ENCODE data around the gene TRAPPC8. TPM values are rescaled to one million over a fixed set of nuclear protein-coding genes. Genes with fewer than 3 reads are reported as not detected.

TRAPPC8 gene
- 10 to 100 TPM; 24.4 to 26.3 TPM for total RNA-seq
- polyA plus RNA-seq (2013, experiment 1 of 2), result 26.2 TPM
- 35.2 TPM for polyA plus RNA-seq (2013, experiment 2 of 2)
- 71.2 to 175 (median 119) reads per million in 172 experiments for total RNA-seq

- peaks cover 20% of the 10 kb centered on the region for H3K36me3 Mint-ChIP-seq (ENCODE audit: low read depth)
- peaks cover 27% of the 10 kb centered on the region for H3K4me1 ChIP-seq (ENCODE audit: insufficient read depth, low read length)
- peaks cover 52% of the 10 kb centered on the region for H3K4me1 Mint-ChIP-seq (ENCODE audit: low read depth)
- H3K27me3 Mint-ChIP-seq, result no peaks in the 10 kb centered on the region
- H3K9me3 Mint-ChIP-seq, result no peaks in the 10 kb centered on the region
- H3K9me3 ChIP-seq (ENCODE audit: control insufficient read depth in 1 of 2, insufficient read depth in 1 of 2, low read length in 2 of 2), result no peaks in the 10 kb centered on the region
- H3K4me3 ChIP-seq (ENCODE audit: low read length), result peak within 1 kb of the TSS; percentile 96
- DNase-seq, result peak; percentile 83 to 98 (median 86)
- H3K27me3 ChIP-seq (ENCODE audit: control insufficient read depth in 1 of 2, insufficient read depth in 2 of 2, low read length in 2 of 2), result no peaks in the 10 kb centered on the region
- ATAC-seq (ENCODE audit: poor library complexity), result peak; percentile 88
- H3K27ac Mint-ChIP-seq, result peak within 1 kb of the TSS; percentile 93
- H3K4me3 Mint-ChIP-seq, result peak within 1 kb of the TSS; percentile 95
- H3K27ac ChIP-seq (ENCODE audit: low read depth in 1 of 2, low read length in 2 of 2), result peak within 1 kb of the TSS; percentile 93 to 97
- intact Hi-C loops (cut with DNase I, micrococcal nuclease), result loop anchor here (1.0 to 5.0 kb wide), 5 partner anchors 18 to 149 kb away; partner anchors contain the start of gene RNF125 (in 2 of the 2)
- CTCF ChIA-PET, result interaction anchor here (0.8 to 2.6 kb wide), 8 partner anchors 13 to 189 kb away, joined by 3 to 14 read pairs (median 4); partner anchors contain the start of genes RNF125 and RNF138
- peak; percentile 25 for TF ChIP-seq CTCF (IDR thresholded peaks at IDR 0.05)
- H3K36me3 ChIP-seq (ENCODE audit: insufficient read depth, low read length), result peaks cover 3% of the 10 kb centered on the region
- POLR2A ChIA-PET, result interaction anchor here (0.5 to 5.0 kb wide), 26 partner anchors 12 to 215 kb away, joined by 3 to 224 read pairs (median 6); partner anchors contain the start of genes RNF125 and RNF138
Measured at GRCh38 chr18:31942999-31943877, at the start of gene TRAPPC8. Gene TRAPPC8, minus strand, starts transcription at chr18:31943128. Its CDS starts 364 bp downstream, at chr18:31942764.

GRCh38 chr18:31990823-31991222, 47.9 kb upstream of the TRAPPC8 start:
- H3K4me3 ChIP-seq (ENCODE audit: low read length), result no peak overlapping the region
- no peaks in the 10 kb centered on the region for H3K27me3 Mint-ChIP-seq
- POLR2A ChIA-PET, result no interaction called here
- no peaks in the 10 kb centered on the region for H3K9me3 ChIP-seq (ENCODE audit: control insufficient read depth in 1 of 2, insufficient read depth in 1 of 2, low read length in 2 of 2)
- H3K36me3 ChIP-seq (ENCODE audit: insufficient read depth, low read length), result no peaks in the 10 kb centered on the region
- no peak for ATAC-seq (ENCODE audit: poor library complexity)
- H3K27me3 ChIP-seq (ENCODE audit: control insufficient read depth in 1 of 2, insufficient read depth in 2 of 2, low read length in 2 of 2), result no peaks in the 10 kb centered on the region
- no peak overlapping the region for H3K27ac Mint-ChIP-seq
- H3K4me1 Mint-ChIP-seq (ENCODE audit: low read depth), result no peaks in the 10 kb centered on the region
- CTCF ChIA-PET, result no interaction called here
- no peaks in the 10 kb centered on the region for H3K36me3 Mint-ChIP-seq (ENCODE audit: low read depth)
- H3K27ac ChIP-seq (ENCODE audit: low read depth in 1 of 2, low read length in 2 of 2), result no peak overlapping the region
- H3K4me3 Mint-ChIP-seq, result no peak overlapping the region
- intact Hi-C loops (cut with DNase I, micrococcal nuclease), result no loop called here
- no peak for DNase-seq
- TF ChIP-seq CTCF (IDR thresholded peaks at IDR 0.05), result no peak
- H3K9me3 Mint-ChIP-seq, result no peaks in the 10 kb centered on the region
- no peaks in the 10 kb centered on the region for H3K4me1 ChIP-seq (ENCODE audit: insufficient read depth, low read length)

GRCh38 chr18:31983976-31984375, 41.0 kb upstream of the TRAPPC8 start:
- Histone ChIP-seq H3K9me3 (ENCODE audit: control insufficient read depth in 1 of 2, insufficient read depth in 1 of 2, low read length in 2 of 2) (peaks cover 0 to 1% of the 10 kb centered on the region in 2 experiments), H3K27ac (ENCODE audit: low read depth in 1 of 2, low read length in 2 of 2) (no peak overlapping the region), H3K36me3 (ENCODE audit: insufficient read depth, low read length) (no peaks in the 10 kb centered on the region), H3K4me3 (ENCODE audit: low read length) (no peak overlapping the region), H3K27me3 (ENCODE audit: control insufficient read depth in 1 of 2, insufficient read depth in 2 of 2, low read length in 2 of 2) (no peaks in the 10 kb centered on the region), H3K4me1 (ENCODE audit: insufficient read depth, low read length) (peaks cover 19% of the 10 kb centered on the region)
- Mint-ChIP-seq H3K27me3 (no peaks in the 10 kb centered on the region), H3K4me1 (ENCODE audit: low read depth) (peaks cover 27% of the 10 kb centered on the region), H3K9me3 (peaks cover 4% of the 10 kb centered on the region), H3K27ac (no peak overlapping the region), H3K4me3 (no peak overlapping the region), H3K36me3 (ENCODE audit: low read depth) (no peaks in the 10 kb centered on the region)
- POLR2A ChIA-PET, result interaction anchor here (0.5 to 5.0 kb wide), 4 partner anchors 29 to 41 kb away, joined by 3 to 22 read pairs (median 4); partner anchors contain the start of gene RNF125
- intact Hi-C loops (cut with DNase I, micrococcal nuclease), result no loop called here
- TF ChIP-seq CTCF (IDR thresholded peaks at IDR 0.05), result no peak
- DNase-seq (peak in 3 of 14 experiments; percentile 28 to 62 (median 33)), ATAC-seq (ENCODE audit: poor library complexity) (peak; percentile 32)
- CTCF ChIA-PET, result no interaction called here

Measured in CD4-positive, alpha-beta T cell (primary cell).